ENCODE measurements around the gene NHS. TPM values are rescaled to one million over a fixed set of nuclear protein-coding genes. Genes with fewer than 3 reads are reported as not detected.
"Not testable (repeated sequence)": the region's sequence is repeated elsewhere in the genome, so short reads cannot be mapped to it uniquely, and the experiment has no call there.

Gene NHS
- total and polyA plus RNA-seq, 3 donors from 2014 or later, result 4.8 to 25.7 (median 21.8) TPM

GRCh38 chrX:17564689-17565409 is 189.8 kb downstream of the NHS start:
- no peak for DNase-seq
- H3K4me1 ChIP-seq, result no peaks in the 10 kb centered on the region
- H3K36me3 ChIP-seq (ENCODE audit: low read depth, missing control alignments), result no peaks in the 10 kb centered on the region
- no peak overlapping the region for H3K27ac ChIP-seq
- H3K27me3 ChIP-seq, result no peaks in the 10 kb centered on the region
- intact Hi-C loops (cut with DNase I; ENCODE audit: low total_unique reads), result no loop called here
- TF ChIP-seq CTCF (IDR thresholded peaks at IDR 0.05) (no peak), POLR2A (IDR thresholded peaks at IDR 0.05) (no peak)
- 93 to 97% methylated on average over 6 to 7 of the region's 7 CpGs for WGBS, 2 donors
- H3K9me3 ChIP-seq, result no peaks in the 10 kb centered on the region
- no peak overlapping the region for H3K4me3 ChIP-seq

- 45 to 59% methylated on average over 4 of the region's 4 CpGs for WGBS, 2 donors
- no peaks in the 10 kb centered on the region for H3K9me3 ChIP-seq
- DNase-seq, result no peak
- H3K27me3 ChIP-seq, result no peaks in the 10 kb centered on the region
- TF ChIP-seq POLR2A (IDR thresholded peaks at IDR 0.05) (no peak), CTCF (IDR thresholded peaks at IDR 0.05) (no peak)
- no peak overlapping the region for H3K4me3 ChIP-seq
- intact Hi-C loops (cut with DNase I; ENCODE audit: low total_unique reads), result no loop called here
- H3K36me3 ChIP-seq (ENCODE audit: low read depth, missing control alignments), result no peaks in the 10 kb centered on the region
- H3K4me1 ChIP-seq, result no peaks in the 10 kb centered on the region
- no peak overlapping the region for H3K27ac ChIP-seq
Observed at GRCh38 chrX:17566740-17567139, 191.7 kb downstream of the NHS start.

GRCh38 chrX:17567187-17567586 is 192.2 kb downstream of the NHS start:
- peak; percentile 29 for DNase-seq
- no peaks in the 10 kb centered on the region for H3K27me3 ChIP-seq
- H3K9me3 ChIP-seq, result no peaks in the 10 kb centered on the region
- WGBS, 2 donors, result 42 to 48% methylated on average over 8 of the region's 8 CpGs
- H3K36me3 ChIP-seq (ENCODE audit: low read depth, missing control alignments), result no peaks in the 10 kb centered on the region
- H3K4me1 ChIP-seq, result no peaks in the 10 kb centered on the region
- intact Hi-C loops (cut with DNase I; ENCODE audit: low total_unique reads), result no loop called here
- H3K27ac ChIP-seq, result no peak overlapping the region
- TF ChIP-seq POLR2A (IDR thresholded peaks at IDR 0.05), result no peak
- TF ChIP-seq CTCF (IDR thresholded peaks at IDR 0.05), result no peak
- H3K4me3 ChIP-seq, result no peak overlapping the region

- Histone ChIP-seq H3K4me3 (no peak overlapping the region), H3K4me1 (no peaks in the 10 kb centered on the region), H3K9me3 (no peaks in the 10 kb centered on the region), H3K36me3 (ENCODE audit: low read depth, missing control alignments) (no peaks in the 10 kb centered on the region), H3K27me3 (no peaks in the 10 kb centered on the region), H3K27ac (no peak overlapping the region)
- intact Hi-C loops (cut with DNase I; ENCODE audit: low total_unique reads), result no loop called here
- TF ChIP-seq CTCF (IDR thresholded peaks at IDR 0.05) (no peak), POLR2A (IDR thresholded peaks at IDR 0.05) (no peak)
- DNase-seq, result no peak
- WGBS, 2 donors, result 13 to 20% methylated on average over 2 of the region's 2 CpGs
Observed at GRCh38 chrX:17567821-17568220, 192.8 kb downstream of the NHS start.

GRCh38 chrX:17568804-17569203 is 193.8 kb downstream of the NHS start:
- H3K4me1 ChIP-seq; H3K27ac ChIP-seq; H3K27me3 ChIP-seq; H3K4me3 ChIP-seq; DNase-seq; H3K9me3 ChIP-seq; intact Hi-C loops (cut with DNase I; ENCODE audit: low total_unique reads); H3K36me3 ChIP-seq (ENCODE audit: low read depth, missing control alignments): not testable (repeated sequence)
- WGBS, 2 donors, result 90 to 98% methylated on average over 3 of the region's 3 CpGs
